CD4-positive, alpha-beta T cell treated with Interferon alpha-2 for 1 hour (primary cell): Measurements from ENCODE around the gene NCAM2.
"Not testable (repeated sequence)": the region's sequence is repeated elsewhere in the genome, so short reads cannot be mapped to it uniquely, and the experiment has no call there.

Source experiments
- DNase-seq, 2 donors: peaks; one replicate each; pipeline ENCODE4 v3.0.0-alpha.2; 2020 to 2022

Gene NCAM2

GRCh38 chr21:21345872-21346271, 347.7 kb downstream of the NCAM2 start:
- no peak for DNase-seq

GRCh38 chr21:21366277-21366676, 368.1 kb downstream of the NCAM2 start:
- no peak for DNase-seq

GRCh38 chr21:21367583-21367982, 369.4 kb downstream of the NCAM2 start:
- DNase-seq = no peak

GRCh38 chr21:21373969-21374368, 375.8 kb downstream of the NCAM2 start:
- no peak for DNase-seq

- no peak for DNase-seq
These were observed 384.9 kb downstream of the NCAM2 start for GRCh38 chr21:21383126-21383525.

GRCh38 chr21:21384977-21385376, 386.8 kb downstream of the NCAM2 start:
- no peak for DNase-seq

GRCh38 chr21:21385404-21385803, 387.2 kb downstream of the NCAM2 start:
- no peak for DNase-seq

- DNase-seq = no peak
These were observed 389.7 kb downstream of the NCAM2 start for GRCh38 chr21:21387916-21388315.

- no peak for DNase-seq
These were observed 395.9 kb downstream of the NCAM2 start for GRCh38 chr21:21394064-21394463.

GRCh38 chr21:21396424-21396823, 398.2 kb downstream of the NCAM2 start:
- DNase-seq = no peak

- no peak for DNase-seq
These were observed 399.3 kb downstream of the NCAM2 start for GRCh38 chr21:21397464-21397863.

- no peak for DNase-seq
These were observed 403.2 kb downstream of the NCAM2 start for GRCh38 chr21:21401444-21401843.

GRCh38 chr21:21402187-21402586, 404.0 kb downstream of the NCAM2 start:
- DNase-seq = not testable (repeated sequence)

GRCh38 chr21:21404261-21404660, 406.1 kb downstream of the NCAM2 start:
- DNase-seq = not testable (repeated sequence)

- no peak for DNase-seq
These were observed 408.7 kb downstream of the NCAM2 start for GRCh38 chr21:21406921-21407320.

GRCh38 chr21:21412096-21412495, 413.9 kb downstream of the NCAM2 start:
- DNase-seq = no peak

GRCh38 chr21:21415741-21416140, 417.5 kb downstream of the NCAM2 start:
- no peak for DNase-seq

- DNase-seq = no peak
These were observed 436.7 kb downstream of the NCAM2 start for GRCh38 chr21:21434944-21435343.

GRCh38 chr21:21436012-21436534, 437.9 kb downstream of the NCAM2 start:
- no peak for DNase-seq

GRCh38 chr21:21439761-21440160, 441.6 kb downstream of the NCAM2 start:
- no peak for DNase-seq

GRCh38 chr21:21457077-21457476, 458.9 kb downstream of the NCAM2 start:
- DNase-seq = no peak

- DNase-seq = no peak
These were observed 460.0 kb downstream of the NCAM2 start for GRCh38 chr21:21458124-21458631.

GRCh38 chr21:21460979-21461378, 462.8 kb downstream of the NCAM2 start:
- no peak for DNase-seq

- DNase-seq = no peak
These were observed 465.2 kb downstream of the NCAM2 start for GRCh38 chr21:21463456-21463855.

GRCh38 chr21:21464684-21465083, 466.5 kb downstream of the NCAM2 start:
- no peak for DNase-seq
